Measurements from ENCODE around the gene SIAH3.

- no peak for TF ChIP-seq PHF21A (IDR thresholded peaks at IDR 0.05; ENCODE audit: borderline replicate concordance, low read depth)
- TF ChIP-seq BRF2 (IDR thresholded peaks at IDR 0.05; ENCODE audit: borderline replicate concordance, insufficient read depth, insufficient read length) = no peak
- TF ChIP-seq ZNF24 (IDR thresholded peaks at IDR 0.05) = no peak
- no peak for TF ChIP-seq RB1 (IDR thresholded peaks at IDR 0.05; ENCODE audit: low read depth)
- TF ChIP-seq ARNT (IDR thresholded peaks at IDR 0.05) = no peak
- TF ChIP-seq NFIC (IDR thresholded peaks at IDR 0.05) = no peak
These were observed 33.7 kb downstream of the SIAH3 start for GRCh38 chr13:45817833-45818232.
